ENCODE measurements around the gene FREM2.

Gene FREM2

DNA sequence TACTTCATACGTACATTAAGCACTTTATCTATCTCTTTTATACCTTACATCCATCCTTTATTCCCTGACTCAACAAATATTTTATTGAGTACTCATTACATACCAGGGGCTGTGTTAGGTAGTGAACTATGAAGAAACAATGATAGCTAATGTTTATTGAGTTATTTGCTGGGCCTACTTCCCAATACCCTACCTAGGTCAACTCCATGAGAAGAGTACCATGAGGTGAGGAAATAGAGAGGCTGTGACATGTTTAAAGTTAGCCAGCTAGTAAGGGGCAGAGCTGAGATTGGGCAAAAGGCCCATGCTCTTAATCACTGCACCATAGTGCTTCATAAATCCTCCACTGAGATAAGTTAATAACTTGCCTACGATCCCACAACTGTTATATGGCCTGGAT lies 79.9 kb downstream of the FREM2 start:
- H3K4me1 Mint-ChIP-seq (ENCODE audit: low read depth): peaks cover 2% of the 10 kb centered on the region
- peaks cover 2% of the 10 kb centered on the region for H3K27me3 Mint-ChIP-seq
- H3K27ac Mint-ChIP-seq: no peak overlapping the region
- no peaks in the 10 kb centered on the region for H3K9me3 Mint-ChIP-seq (ENCODE audit: low read depth)
- no peaks in the 10 kb centered on the region for H3K36me3 Mint-ChIP-seq
- H3K4me3 Mint-ChIP-seq: no peak overlapping the region

DNA sequence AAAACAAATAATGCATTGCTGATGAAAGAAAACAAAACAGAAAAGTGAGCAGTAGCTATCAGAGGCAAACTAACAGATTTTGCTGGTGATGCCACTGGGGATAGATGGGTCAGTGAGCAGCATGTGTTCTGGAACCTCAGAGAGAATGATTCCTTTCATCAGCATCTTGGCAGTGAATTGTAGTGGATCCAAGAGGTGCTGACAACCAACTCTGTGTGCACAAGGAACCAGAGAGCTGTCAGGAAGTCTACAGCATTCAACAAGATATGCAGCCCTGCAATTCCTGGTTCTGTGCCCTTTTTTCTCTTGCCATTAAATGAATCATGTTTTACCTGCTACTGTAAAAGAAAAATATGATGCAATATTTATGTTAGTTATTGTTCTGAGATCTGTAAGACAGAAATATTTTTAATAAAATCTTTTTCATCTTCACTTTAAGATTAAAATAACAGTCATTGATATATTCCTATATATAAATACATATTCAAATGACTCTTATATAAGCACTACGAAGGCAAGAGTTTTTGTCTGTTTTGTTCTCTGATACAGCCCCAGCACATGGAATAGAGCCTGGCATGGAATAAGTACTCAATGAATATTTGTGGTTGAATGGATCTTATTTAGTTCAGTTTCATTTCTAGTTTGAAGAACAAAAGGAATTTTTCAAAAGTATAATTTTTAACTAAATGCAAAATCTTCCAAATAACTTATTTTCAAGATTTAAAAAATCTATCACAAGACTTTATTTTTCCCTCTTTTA lies 80.8 kb downstream of the FREM2 start:
- Mint-ChIP-seq H3K27me3 (peaks cover 2% of the 10 kb centered on the region), H3K27ac (no peak overlapping the region), H3K9me3 (ENCODE audit: low read depth) (no peaks in the 10 kb centered on the region), H3K4me1 (ENCODE audit: low read depth) (peaks cover 2% of the 10 kb centered on the region), H3K36me3 (no peaks in the 10 kb centered on the region), H3K4me3 (no peak overlapping the region)

DNA sequence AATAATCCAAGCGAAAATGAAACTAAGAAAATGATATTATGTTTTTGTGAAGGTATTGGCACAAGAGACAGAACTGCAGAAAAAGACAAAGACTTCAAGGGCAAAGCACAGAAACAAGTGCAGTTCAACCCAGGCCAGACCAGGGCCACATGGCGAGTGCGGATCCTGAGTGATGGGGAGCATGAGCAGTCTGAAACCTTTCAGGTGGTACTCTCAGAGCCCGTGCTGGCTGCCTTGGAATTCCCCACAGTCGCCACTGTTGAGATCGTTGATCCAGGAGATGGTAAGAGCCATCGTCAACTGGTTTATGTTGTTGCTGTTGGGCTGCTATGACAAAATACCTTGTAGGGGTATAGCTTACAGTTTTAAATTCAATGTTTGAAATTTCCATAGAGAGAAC lies 82.6 kb downstream of the FREM2 start:
- Mint-ChIP-seq H3K9me3 (ENCODE audit: low read depth) (no peaks in the 10 kb centered on the region), H3K4me1 (ENCODE audit: low read depth) (no peaks in the 10 kb centered on the region), H3K4me3 (no peak overlapping the region), H3K36me3 (no peaks in the 10 kb centered on the region), H3K27ac (no peak overlapping the region), H3K27me3 (peaks cover 8% of the 10 kb centered on the region)

DNA sequence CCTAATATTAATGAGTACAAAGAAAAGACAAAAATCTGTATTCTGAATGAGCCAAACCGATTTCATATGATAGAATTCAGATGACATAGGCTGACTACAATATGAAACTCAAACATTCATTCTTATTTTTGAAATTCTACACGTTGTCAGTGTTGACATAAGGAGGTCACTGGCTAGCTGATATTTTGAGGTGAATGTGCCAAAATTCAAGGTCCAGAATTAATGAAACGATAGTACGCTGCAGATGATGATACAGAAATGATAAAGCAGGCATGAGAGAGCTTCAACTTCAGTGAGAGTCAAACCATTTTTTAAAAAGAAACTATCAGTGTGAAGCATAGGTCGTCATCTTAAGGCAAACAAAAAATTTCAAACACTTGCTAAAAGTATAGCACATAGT lies 88.2 kb downstream of the FREM2 start:
- Mint-ChIP-seq H3K4me3 (no peak overlapping the region), H3K27me3 (peaks cover 5% of the 10 kb centered on the region), H3K36me3 (no peaks in the 10 kb centered on the region), H3K27ac (no peak overlapping the region), H3K4me1 (ENCODE audit: low read depth) (no peaks in the 10 kb centered on the region), H3K9me3 (ENCODE audit: low read depth) (no peaks in the 10 kb centered on the region)

DNA sequence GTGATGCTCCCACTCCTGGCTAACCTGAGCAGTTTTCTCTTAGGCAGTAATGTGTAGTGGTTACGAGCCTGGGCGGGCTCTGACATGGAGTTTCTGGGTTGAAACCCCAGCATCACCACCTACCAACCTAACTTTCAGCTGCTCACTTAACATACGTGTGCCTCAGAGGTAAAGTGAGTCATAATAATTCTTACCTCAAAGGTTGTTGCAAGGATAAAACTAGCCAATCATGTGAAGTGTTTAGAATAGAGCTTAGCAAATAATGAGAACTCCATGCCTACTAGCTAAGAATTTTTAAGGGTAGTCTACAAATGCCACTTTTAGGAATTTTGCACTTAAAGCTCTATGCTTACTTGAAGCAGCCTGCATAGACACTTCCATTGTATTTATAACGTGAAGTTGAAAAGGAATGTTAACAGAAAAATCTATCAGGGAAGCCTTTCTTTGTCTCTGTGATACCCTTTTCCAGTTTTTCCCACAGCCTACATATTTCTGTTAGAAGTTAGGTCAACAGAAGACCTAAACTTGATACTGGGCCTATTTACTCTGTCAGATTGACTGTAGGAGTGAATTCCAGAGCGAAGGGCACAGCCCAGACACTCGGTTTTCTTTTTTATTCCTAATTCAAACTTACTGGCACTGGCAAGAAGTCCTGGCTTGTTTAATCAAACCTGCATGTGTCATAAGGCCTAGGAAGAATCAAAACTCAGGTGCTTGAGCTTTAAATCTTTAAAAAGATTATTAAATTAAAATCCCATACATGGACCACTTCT lies 90.7 kb downstream of the FREM2 start:
- Mint-ChIP-seq H3K36me3 (no peaks in the 10 kb centered on the region), H3K9me3 (ENCODE audit: low read depth) (no peaks in the 10 kb centered on the region), H3K4me1 (ENCODE audit: low read depth) (no peaks in the 10 kb centered on the region), H3K27me3 (peaks cover 8% of the 10 kb centered on the region), H3K27ac (no peak overlapping the region), H3K4me3 (no peak overlapping the region)

DNA sequence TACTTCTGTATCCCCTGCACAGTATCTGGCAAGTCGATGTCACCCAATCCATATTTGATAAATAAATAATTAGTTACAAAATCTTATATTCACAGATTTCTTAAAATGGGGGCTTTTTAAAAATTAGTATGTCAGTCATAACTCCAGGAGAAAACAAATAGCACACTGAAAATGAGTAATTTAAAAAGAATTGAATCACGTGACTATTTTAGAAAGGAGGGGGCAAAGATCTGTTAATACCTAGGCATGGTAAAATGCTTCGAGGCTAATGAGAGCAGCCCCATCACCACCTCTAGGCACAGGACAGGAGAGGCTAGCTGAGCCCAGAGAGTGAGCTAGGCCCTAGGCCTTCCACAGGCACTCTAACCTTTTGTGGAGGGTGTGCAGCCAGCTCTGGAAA lies 94.7 kb downstream of the FREM2 start:
- H3K4me1 Mint-ChIP-seq (ENCODE audit: low read depth): no peaks in the 10 kb centered on the region

DNA sequence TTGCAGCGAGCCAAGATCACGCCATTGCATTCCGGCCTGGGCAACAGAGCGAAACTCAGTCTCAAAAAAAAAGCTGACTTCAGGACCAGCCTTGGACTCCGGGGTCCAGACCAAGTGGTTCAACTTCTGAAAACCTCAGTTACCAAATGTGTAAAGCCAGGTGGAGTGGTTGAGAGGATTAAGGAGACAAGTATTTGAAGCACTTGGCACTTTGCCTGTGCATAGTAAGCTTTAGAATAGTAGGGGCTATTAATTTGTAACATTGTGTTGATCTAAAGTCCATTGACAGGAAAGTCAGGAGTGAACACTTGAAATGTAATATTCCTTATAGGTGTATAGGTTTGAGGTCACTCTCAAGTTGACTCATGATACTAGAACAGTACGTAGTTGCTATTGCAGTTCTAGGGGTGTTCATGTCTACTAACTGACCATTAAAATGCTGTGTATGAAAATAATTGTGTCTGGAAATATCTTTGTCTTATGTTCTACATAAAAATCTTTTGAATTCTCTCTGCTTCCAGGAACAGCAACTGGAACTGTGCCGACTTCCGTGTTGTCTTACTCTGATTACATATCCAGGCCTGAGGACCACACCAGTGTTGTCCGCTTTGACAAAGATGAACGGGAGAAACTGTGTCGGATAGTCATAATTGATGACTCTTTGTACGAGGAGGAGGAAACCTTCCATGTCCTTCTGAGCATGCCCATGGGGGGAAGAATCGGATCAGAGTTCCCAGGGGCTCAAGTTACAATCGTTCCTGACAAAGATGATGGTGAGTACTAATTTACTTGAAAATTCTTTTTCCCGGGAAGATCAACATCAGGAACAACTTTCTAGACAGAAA lies 97.4 kb downstream of the FREM2 start:
- Mint-ChIP-seq H3K4me1 (ENCODE audit: low read depth) (no peaks in the 10 kb centered on the region), H3K9me3 (ENCODE audit: low read depth) (no peaks in the 10 kb centered on the region), H3K27ac (no peak overlapping the region), H3K27me3 (peaks cover 2% of the 10 kb centered on the region), H3K36me3 (no peaks in the 10 kb centered on the region), H3K4me3 (no peak overlapping the region)

More for the DNA sequence above, 94.7 kb downstream of the FREM2 start:
- no peak overlapping the region for H3K27ac Mint-ChIP-seq
- H3K9me3 Mint-ChIP-seq (ENCODE audit: low read depth): no peaks in the 10 kb centered on the region
- H3K36me3 Mint-ChIP-seq: no peaks in the 10 kb centered on the region
- H3K4me3 Mint-ChIP-seq: no peak overlapping the region
- H3K27me3 Mint-ChIP-seq: peaks cover 2% of the 10 kb centered on the region

DNA sequence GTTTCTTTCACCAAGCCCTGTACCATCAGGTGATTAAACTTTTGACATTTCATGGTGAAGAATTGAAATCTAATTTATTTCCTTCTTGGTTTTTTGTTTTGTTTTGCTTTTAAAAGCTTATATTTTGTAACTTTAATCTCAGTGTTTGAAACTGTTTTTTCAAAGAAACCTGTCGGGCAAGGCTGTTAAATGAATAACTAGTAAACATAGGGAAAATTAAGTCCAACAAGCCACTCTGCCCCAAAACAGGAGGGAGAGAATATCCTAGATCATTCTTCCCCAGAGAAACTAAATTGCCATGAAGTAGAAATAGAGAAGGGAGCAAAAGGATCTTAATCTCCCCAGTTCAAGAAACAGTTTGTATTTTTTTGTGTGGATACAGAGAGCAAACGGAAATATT lies 98.2 kb downstream of the FREM2 start:
- no peaks in the 10 kb centered on the region for H3K4me1 Mint-ChIP-seq (ENCODE audit: low read depth)
- H3K27me3 Mint-ChIP-seq: peaks cover 2% of the 10 kb centered on the region
- no peaks in the 10 kb centered on the region for H3K36me3 Mint-ChIP-seq
- H3K9me3 Mint-ChIP-seq (ENCODE audit: low read depth): no peaks in the 10 kb centered on the region
- no peak overlapping the region for H3K27ac Mint-ChIP-seq
- H3K4me3 Mint-ChIP-seq: no peak overlapping the region

DNA sequence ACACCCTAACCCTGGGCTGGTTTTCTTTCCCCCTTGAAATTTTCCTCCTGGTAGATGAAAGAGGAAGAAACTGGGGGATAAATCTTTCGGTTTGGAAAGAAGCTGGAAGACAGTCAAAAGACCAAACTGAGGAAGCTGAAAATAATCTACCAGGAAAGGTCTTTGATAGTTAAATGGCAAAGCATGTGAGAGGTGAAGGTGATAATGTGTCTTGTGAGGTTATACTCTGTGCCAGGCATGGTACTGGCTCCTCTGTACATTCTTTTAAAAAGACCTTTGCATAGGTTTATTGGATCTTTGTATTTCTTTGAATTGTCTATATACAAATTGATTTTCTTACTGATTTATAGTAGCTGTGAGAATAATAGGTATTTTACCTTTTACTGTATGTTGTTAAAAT lies 98.6 kb downstream of the FREM2 start:
- H3K27me3 Mint-ChIP-seq: peaks cover 2% of the 10 kb centered on the region

DNA sequence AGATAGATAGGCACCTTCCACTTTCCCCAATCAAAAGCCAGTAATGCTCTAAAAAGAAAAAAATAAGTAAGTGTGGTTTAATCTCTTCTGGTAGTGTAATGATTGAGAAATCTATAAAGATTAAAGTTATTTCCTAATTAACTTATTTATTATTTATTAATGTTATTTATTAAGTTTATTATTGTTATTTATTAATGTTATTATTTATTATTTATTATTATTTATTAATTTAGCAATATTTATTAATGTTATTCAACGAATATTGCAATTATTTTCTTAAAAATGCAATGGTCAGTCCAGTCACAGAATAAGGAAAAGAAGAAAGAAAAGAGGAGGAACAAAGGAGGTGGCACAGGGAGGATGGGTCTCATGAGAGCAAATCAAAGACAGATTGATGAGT lies 100.7 kb downstream of the FREM2 start:
- Mint-ChIP-seq H3K27ac (no peak overlapping the region), H3K36me3 (no peaks in the 10 kb centered on the region), H3K27me3 (peaks cover 2% of the 10 kb centered on the region), H3K4me1 (ENCODE audit: low read depth) (no peaks in the 10 kb centered on the region), H3K4me3 (no peak overlapping the region), H3K9me3 (ENCODE audit: low read depth) (no peaks in the 10 kb centered on the region)

More for the DNA sequence above, 98.6 kb downstream of the FREM2 start:
- no peak overlapping the region for H3K27ac Mint-ChIP-seq
- H3K4me1 Mint-ChIP-seq (ENCODE audit: low read depth): no peaks in the 10 kb centered on the region
- no peaks in the 10 kb centered on the region for H3K36me3 Mint-ChIP-seq
- no peaks in the 10 kb centered on the region for H3K9me3 Mint-ChIP-seq (ENCODE audit: low read depth)
- no peak overlapping the region for H3K4me3 Mint-ChIP-seq

DNA sequence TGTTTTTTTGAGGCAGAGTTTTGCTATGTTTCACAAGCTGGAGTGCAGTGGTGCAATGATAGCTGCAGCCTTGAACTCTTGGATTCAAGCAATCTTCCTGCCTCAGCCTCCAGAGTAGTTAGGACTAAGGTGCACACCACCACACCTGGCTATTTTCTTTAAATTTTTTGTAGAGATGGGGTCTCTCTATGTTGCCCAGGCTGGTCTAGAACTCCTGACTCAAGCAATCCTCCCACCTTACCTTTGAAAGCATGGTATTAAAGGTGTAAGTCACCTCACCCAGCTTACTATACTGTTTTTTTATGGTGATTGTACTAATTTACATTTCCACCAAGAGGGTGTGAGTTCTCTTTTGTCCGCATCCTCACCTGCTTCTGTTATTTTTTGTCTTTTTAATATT lies 110.0 kb downstream of the FREM2 start:
- no peaks in the 10 kb centered on the region for H3K4me1 Mint-ChIP-seq (ENCODE audit: low read depth)
- H3K27me3 Mint-ChIP-seq: no peaks in the 10 kb centered on the region
- no peaks in the 10 kb centered on the region for H3K36me3 Mint-ChIP-seq

DNA sequence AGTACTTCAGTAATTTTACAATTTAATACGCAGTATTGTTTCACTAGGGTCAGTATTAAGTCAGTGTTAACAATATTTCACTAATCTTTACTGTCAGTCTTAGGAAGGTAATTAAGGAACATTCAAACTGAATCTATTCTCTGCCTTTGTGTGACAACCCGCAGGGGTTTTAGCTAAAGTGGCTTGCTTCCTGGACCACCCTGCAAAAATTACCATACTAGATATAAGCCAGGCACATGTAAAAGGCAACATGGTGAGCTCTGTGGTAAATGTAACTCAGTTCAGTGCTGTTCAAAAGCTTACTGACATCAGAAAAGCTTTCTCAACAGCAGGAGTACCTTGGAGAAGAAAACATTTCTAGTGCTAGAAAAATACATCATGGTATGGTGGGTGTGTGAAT lies 116.7 kb downstream of the FREM2 start:
- H3K9me3 Mint-ChIP-seq (ENCODE audit: low read depth): no peaks in the 10 kb centered on the region
- H3K4me3 Mint-ChIP-seq: no peak overlapping the region
- no peak overlapping the region for H3K27ac Mint-ChIP-seq
- no peaks in the 10 kb centered on the region for H3K36me3 Mint-ChIP-seq
- H3K4me1 Mint-ChIP-seq (ENCODE audit: low read depth): no peaks in the 10 kb centered on the region
- peaks cover 1% of the 10 kb centered on the region for H3K27me3 Mint-ChIP-seq

More for the DNA sequence above, 110.0 kb downstream of the FREM2 start:
- no peaks in the 10 kb centered on the region for H3K9me3 Mint-ChIP-seq (ENCODE audit: low read depth)
- H3K27ac Mint-ChIP-seq: no peak overlapping the region
- H3K4me3 Mint-ChIP-seq: no peak overlapping the region

DNA sequence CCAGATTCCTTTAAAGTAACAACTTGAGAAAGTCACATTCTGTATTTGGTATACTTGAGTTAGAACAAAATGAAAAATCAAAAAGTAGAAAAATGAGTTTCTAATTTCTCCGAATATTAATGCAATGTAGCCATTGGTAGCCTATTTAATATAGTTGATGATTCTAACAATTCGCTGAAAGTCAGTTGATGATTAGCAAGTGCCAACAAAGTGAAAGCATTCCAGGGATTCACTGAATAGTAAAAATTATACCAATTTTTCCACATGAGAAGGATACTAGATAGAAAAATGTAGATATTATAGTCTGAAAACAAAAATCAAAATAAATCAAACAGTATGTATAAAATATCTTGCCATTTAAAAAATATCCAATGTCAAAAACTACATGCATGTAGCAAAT lies 117.2 kb downstream of the FREM2 start:
- Mint-ChIP-seq H3K27me3 (peaks cover 1% of the 10 kb centered on the region), H3K9me3 (ENCODE audit: low read depth) (no peaks in the 10 kb centered on the region), H3K4me3 (no peak overlapping the region)

DNA sequence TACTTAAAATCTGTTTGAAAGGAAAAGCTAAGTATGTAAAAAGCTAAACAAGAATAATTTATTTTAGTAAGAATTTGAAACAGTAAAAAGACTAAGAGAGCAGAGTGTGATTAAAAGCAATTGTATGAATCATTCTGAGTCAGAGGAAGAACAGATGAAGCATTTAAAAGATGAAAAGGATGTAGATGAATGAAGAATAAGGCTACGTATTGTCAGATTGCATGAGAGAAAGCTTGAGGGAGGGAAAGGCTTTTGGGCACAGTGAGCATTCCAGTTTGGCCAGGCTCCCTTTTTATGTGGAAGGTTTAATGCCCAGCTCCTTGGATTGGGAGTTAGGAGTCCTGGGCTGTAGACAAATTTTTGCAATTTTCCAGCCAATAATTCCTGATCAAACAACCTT lies 117.7 kb downstream of the FREM2 start:
- no peaks in the 10 kb centered on the region for H3K36me3 Mint-ChIP-seq
- peaks cover 1% of the 10 kb centered on the region for H3K27me3 Mint-ChIP-seq
- no peaks in the 10 kb centered on the region for H3K4me1 Mint-ChIP-seq (ENCODE audit: low read depth)
- H3K4me3 Mint-ChIP-seq: no peak overlapping the region
- no peak overlapping the region for H3K27ac Mint-ChIP-seq
- H3K9me3 Mint-ChIP-seq (ENCODE audit: low read depth): peaks cover 4% of the 10 kb centered on the region

More for the DNA sequence above, 117.2 kb downstream of the FREM2 start:
- Mint-ChIP-seq H3K27ac (no peak overlapping the region), H3K4me1 (ENCODE audit: low read depth) (no peaks in the 10 kb centered on the region), H3K36me3 (no peaks in the 10 kb centered on the region)

DNA sequence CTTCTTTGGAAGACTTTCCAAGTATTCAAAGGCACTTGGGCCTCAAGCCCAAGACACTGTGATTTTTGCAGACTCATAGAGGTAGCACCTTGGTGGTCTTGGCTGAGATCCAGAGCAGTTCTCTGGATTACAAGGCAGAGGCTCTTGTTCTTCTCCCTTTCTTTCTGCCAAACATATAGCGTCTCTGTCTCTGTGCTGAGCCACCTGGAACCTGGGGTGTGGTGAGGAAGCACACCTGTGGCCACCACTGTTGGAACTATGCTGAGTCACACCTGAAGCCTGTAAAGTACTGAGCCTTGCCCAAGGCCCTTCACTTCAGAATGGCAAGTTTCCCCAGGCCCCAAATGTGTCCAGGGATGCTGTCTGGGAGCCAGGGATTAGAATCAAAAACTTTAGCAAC lies 127.5 kb downstream of the FREM2 start:
- Mint-ChIP-seq H3K27me3 (no peaks in the 10 kb centered on the region), H3K4me1 (ENCODE audit: low read depth) (no peaks in the 10 kb centered on the region), H3K9me3 (ENCODE audit: low read depth) (peaks cover 18% of the 10 kb centered on the region), H3K27ac (no peak overlapping the region), H3K4me3 (no peak overlapping the region), H3K36me3 (peaks cover 3% of the 10 kb centered on the region)
